HG02870 (cell line): ENCODE measurements around the gene WDR33.
A peak's percentile ranks its signal among the peaks of the same experiment; 100 is the strongest.

ENCODE experiments used
- ATAC-seq: cut with Tn5 transposase; IDR thresholded peaks from one replicate; pipeline ENCODE4 v1.9.1; 2021; ENCODE audit warnings: mild to moderate bottlenecking, moderate library complexity; ENCODE audit not compliant: unreplicated experiment

Gene WDR33

GRCh38 chr2:127721978-127722355 lies 89.0 kb downstream of the WDR33 start:
- no peak for ATAC-seq

- ATAC-seq = no peak
Observed at GRCh38 chr2:127721311-127721977, 89.5 kb downstream of the WDR33 start.

GRCh38 chr2:127719301-127720218 lies 91.4 kb downstream of the WDR33 start:
- ATAC-seq = no peak

GRCh38 chr2:127718271-127718670 lies 92.7 kb downstream of the WDR33 start:
- ATAC-seq = no peak

- no peak for ATAC-seq
Observed at GRCh38 chr2:127715778-127716449, 95.1 kb downstream of the WDR33 start.

GRCh38 chr2:127713562-127713961 lies 97.4 kb downstream of the WDR33 start:
- no peak for ATAC-seq

- no peak for ATAC-seq
Observed at GRCh38 chr2:127712999-127713398, 98.0 kb downstream of the WDR33 start.

GRCh38 chr2:127709336-127709735 lies 101.6 kb downstream of the WDR33 start:
- no peak for ATAC-seq

- ATAC-seq = no peak
Observed at GRCh38 chr2:127707890-127708648, 102.9 kb downstream of the WDR33 start.

- no peak for ATAC-seq
Observed at GRCh38 chr2:127706215-127706990, 104.6 kb downstream of the WDR33 start.

GRCh38 chr2:127705391-127706065 lies 105.4 kb downstream of the WDR33 start:
- ATAC-seq = no peak

- ATAC-seq = no peak
Observed at GRCh38 chr2:127704641-127705390, 106.2 kb downstream of the WDR33 start.

GRCh38 chr2:127703282-127703681 lies 107.7 kb downstream of the WDR33 start:
- ATAC-seq = no peak

- no peak for ATAC-seq
Observed at GRCh38 chr2:127702395-127703009, 108.5 kb downstream of the WDR33 start.

- peak; percentile 34 for ATAC-seq
Observed at GRCh38 chr2:127701651-127702394, 109.1 kb downstream of the WDR33 start.

GRCh38 chr2:127701193-127701650 lies 109.7 kb downstream of the WDR33 start, which contains the start of gene SFT2D3:
Gene SFT2D3, plus strand, starts transcription at chr2:127701497. Its CDS starts 32 bp downstream, at chr2:127701529.
- peak; percentile 70 for ATAC-seq

- peak; percentile 49 for ATAC-seq
Observed at GRCh38 chr2:127700527-127701192, 110.3 kb downstream of the WDR33 start.
